HEK293 (cell line): ENCODE data around the gene TTF2.

ENCODE experiments used
- CTCF ChIA-PET: fragments of 350-600 bp; formaldehyde crosslinking; extraction: SDS; loops from one replicate; lab custom pipeline; 2021; ENCODE audit warnings: antibody characterized with exemption; lab: Yijun Ruan, JAX
- POLR2A ChIA-PET: fragments of 300-600 bp; formaldehyde crosslinking; extraction: SDS; loops from one replicate; lab custom pipeline; 2020; ENCODE audit warnings: antibody characterized with exemption, inconsistent platforms; lab: Yijun Ruan, JAX
- H3K27ac ChIP-seq: fragments of 200-500 bp; sonication (Bioruptor generic); 2 replicates; pipeline ENCODE4 v1.5.1; 2014; ENCODE audit warnings: low read depth, low read length, control low read depth, inconsistent platforms; ENCODE audit errors: extremely low read depth
- H3K36me3 ChIP-seq, 2 experiments: fragments of 200-500 bp in 1 of 2; sonication (Bioruptor generic) in 1 of 2; 1 replicate in 1 of 2; 2 replicates in 1 of 2; pipeline ENCODE4 v1.5.1; 2014 to 2017; ENCODE audit warnings: inconsistent platforms in 2 of 2, low read length in 2 of 2; ENCODE audit not compliant: control insufficient read depth in 2 of 2, insufficient read depth in 1 of 2
- H3K4me1 ChIP-seq: fragments of 200-500 bp; sonication (Bioruptor generic); 2 replicates; pipeline ENCODE4 v1.5.1; 2014; ENCODE audit warnings: mild to moderate bottlenecking, low read length, inconsistent platforms; ENCODE audit not compliant: control insufficient read depth, insufficient read depth
- H3K4me3 ChIP-seq: 2 replicates; pipeline ENCODE4 v1.5.1; 2011; ENCODE audit warnings: low read depth, mild to moderate bottlenecking, control low read depth, low read length, moderate library complexity
- H3K9me3 ChIP-seq: fragments of 200-500 bp; sonication (Bioruptor generic); 2 replicates; pipeline ENCODE4 v1.5.1; 2014; ENCODE audit warnings: low read depth, low read length, inconsistent platforms; ENCODE audit not compliant: control insufficient read depth, insufficient read depth
- FEZF1 ChIP-seq: fragments of 450-650 bp; formaldehyde crosslinking; IDR thresholded peaks from 2 replicates; pipeline ENCODE4 v1.5.1; 2016; ENCODE audit warnings: missing biosample characterization, missing genetic modification characterization
- INSM2 ChIP-seq: fragments of 450-650 bp; formaldehyde crosslinking; IDR thresholded peaks from 2 replicates; pipeline ENCODE4 v1.5.1; 2016; ENCODE audit warnings: missing biosample characterization, missing genetic modification characterization
- KLF16 ChIP-seq: fragments of 450-650 bp; formaldehyde crosslinking; IDR thresholded peaks from 2 replicates; pipeline ENCODE4 v1.5.1; 2017; ENCODE audit warnings: missing biosample characterization, missing genetic modification characterization
- KLF7 ChIP-seq: fragments of 450-650 bp; formaldehyde crosslinking; IDR thresholded peaks from 2 replicates; pipeline ENCODE4 v1.5.1; 2016; ENCODE audit warnings: missing biosample characterization, missing genetic modification characterization, borderline replicate concordance
- MYNN ChIP-seq: fragments of 450-650 bp; formaldehyde crosslinking; IDR thresholded peaks from 2 replicates; pipeline ENCODE4 v1.5.1; 2016; ENCODE audit warnings: missing biosample characterization, missing genetic modification characterization, borderline replicate concordance
- REPIN1 ChIP-seq: fragments of 450-650 bp; formaldehyde crosslinking; IDR thresholded peaks from 2 replicates; pipeline ENCODE4 v1.5.1; 2017; ENCODE audit warnings: missing biosample characterization, missing genetic modification characterization, low read depth
- SP3 ChIP-seq: fragments of 450-650 bp; formaldehyde crosslinking; IDR thresholded peaks from 2 replicates; pipeline ENCODE4 v1.5.1; 2016; ENCODE audit warnings: missing biosample characterization, missing genetic modification characterization
- TRIM28 ChIP-seq: IDR thresholded peaks from 2 replicates; pipeline ENCODE4 v1.6.1; 2011; ENCODE audit warnings: low read length, control low read depth, borderline replicate concordance
- ZBTB10 ChIP-seq: fragments of 450-650 bp; formaldehyde crosslinking; IDR thresholded peaks from 2 replicates; pipeline ENCODE4 v1.5.1; 2016; ENCODE audit warnings: missing biosample characterization, missing genetic modification characterization
- ZNF140 ChIP-seq: fragments of 450-650 bp; formaldehyde crosslinking; IDR thresholded peaks from 2 replicates; pipeline ENCODE4 v1.5.1; 2016; ENCODE audit warnings: missing biosample characterization, missing genetic modification characterization
- ZNF184 ChIP-seq: fragments of 450-650 bp; IDR thresholded peaks from 2 replicates; pipeline ENCODE4 v1.5.1; 2018; ENCODE audit warnings: missing biosample characterization, mild to moderate bottlenecking, missing genetic modification characterization
- ZNF335 ChIP-seq: fragments of 450-650 bp; formaldehyde crosslinking; conservative IDR thresholded peaks from 2 replicates; pipeline ENCODE4 v1.5.1; 2016; ENCODE audit warnings: missing biosample characterization, missing genetic modification characterization
- ZNF341 ChIP-seq: fragments of 450-650 bp; formaldehyde crosslinking; IDR thresholded peaks from 2 replicates; pipeline ENCODE4; 2016; ENCODE audit warnings: low read depth, missing biosample characterization, missing genetic modification characterization
- ZNF366 ChIP-seq: fragments of 450-650 bp; formaldehyde crosslinking; conservative IDR thresholded peaks from 2 replicates; pipeline ENCODE4 v1.5.1; 2016; ENCODE audit warnings: missing biosample characterization, missing genetic modification characterization
- ZNF398 ChIP-seq: fragments of 450-650 bp; formaldehyde crosslinking; IDR thresholded peaks from 2 replicates; pipeline ENCODE4 v1.5.1; 2017; ENCODE audit warnings: missing biosample characterization, missing genetic modification characterization
- ZNF510 ChIP-seq: fragments of 450-650 bp; formaldehyde crosslinking; IDR thresholded peaks from 2 replicates; pipeline ENCODE4 v1.5.1; 2018; ENCODE audit warnings: mild to moderate bottlenecking, missing genetic modification characterization, missing biosample characterization; ENCODE audit not compliant: insufficient replicate concordance
- ZNF514 ChIP-seq: fragments of 450-650 bp; formaldehyde crosslinking; IDR thresholded peaks from 2 replicates; pipeline ENCODE4 v1.5.1; 2016; ENCODE audit warnings: missing biosample characterization, missing genetic modification characterization
- ZNF521 ChIP-seq: fragments of 450-650 bp; formaldehyde crosslinking; IDR thresholded peaks from 2 replicates; pipeline ENCODE4 v1.5.1; 2017; ENCODE audit warnings: missing biosample characterization, mild to moderate bottlenecking, missing genetic modification characterization
- ZNF549 ChIP-seq: fragments of 450-650 bp; IDR thresholded peaks from 2 replicates; pipeline ENCODE4 v1.5.1; 2018; ENCODE audit warnings: missing biosample characterization, missing genetic modification characterization, mild to moderate bottlenecking, inconsistent platforms, moderate library complexity
- ZNF561 ChIP-seq: fragments of 450-650 bp; IDR thresholded peaks from 2 replicates; pipeline ENCODE4 v1.5.1; 2018; ENCODE audit warnings: missing biosample characterization, missing genetic modification characterization, borderline replicate concordance
- ZNF660 ChIP-seq: fragments of 450-650 bp; IDR thresholded peaks from 2 replicates; pipeline ENCODE4 v1.5.1; 2018; ENCODE audit warnings: missing biosample characterization, mild to moderate bottlenecking, missing genetic modification characterization
- ZNF768 ChIP-seq: fragments of 450-650 bp; formaldehyde crosslinking; IDR thresholded peaks from 2 replicates; pipeline ENCODE4 v1.5.1; 2018; ENCODE audit warnings: missing biosample characterization, mild to moderate bottlenecking, missing genetic modification characterization
- ZNF791 ChIP-seq: fragments of 450-650 bp; formaldehyde crosslinking; IDR thresholded peaks from 2 replicates; pipeline ENCODE4 v1.5.1; 2016; ENCODE audit warnings: missing biosample characterization, missing genetic modification characterization
- TF ChIP-seq, protein P1 (sequence below): fragments of 450-650 bp; IDR thresholded peaks from 2 replicates; pipeline ENCODE4 v1.5.1; 2018; ENCODE audit warnings: missing biosample characterization, missing genetic modification characterization
- TF ChIP-seq, protein P2 (sequence below): fragments of 450-650 bp; formaldehyde crosslinking; IDR thresholded peaks from 2 replicates; pipeline ENCODE4 v1.5.1; 2016; ENCODE audit warnings: missing biosample characterization, missing genetic modification characterization
- TF ChIP-seq, protein P3 (sequence below): fragments of 450-650 bp; formaldehyde crosslinking; IDR thresholded peaks from 2 replicates; pipeline ENCODE4 v1.5.1; 2017; ENCODE audit warnings: missing biosample characterization, mild to moderate bottlenecking, missing genetic modification characterization, moderate library complexity

TTF2 gene

GRCh38 chr1:117076648-117077047 is 16.5 kb downstream of the TTF2 start:
- Histone ChIP-seq H3K9me3 (no peaks in the 10 kb centered on the region), H3K4me1 (no peaks in the 10 kb centered on the region), H3K36me3 (peaks cover 28 to 88% of the 10 kb centered on the region in 2 experiments), H3K4me3 (no peak overlapping the region)
- CTCF ChIA-PET = interaction anchor here (0.7 kb wide), 1 partner anchor 18 kb away, joined by 3 read pairs; no protein-coding TSS in a partner anchor
- POLR2A ChIA-PET = no interaction called here
- TF ChIP-seq ZNF398 (tag by site-specific recombination) (no peak), ZNF791 (tag by site-specific recombination) (no peak), ZNF660 (tag by site-specific recombination) (no peak), ZNF510 (no peak), ZNF140 (no peak), ZBTB10 (tag by site-specific recombination) (no peak), TRIM28 (no peak), ZNF549 (tag by site-specific recombination) (no peak), ZNF768 (tag by site-specific recombination) (no peak), REPIN1 (no peak), ZNF514 (no peak), FEZF1 (tag by site-specific recombination) (no peak), MYNN (tag by site-specific recombination) (no peak), ZNF341 (tag by site-specific recombination) (no peak), ZNF561 (tag by site-specific recombination) (no peak), ZNF521 (tag by site-specific recombination) (no peak), SP3 (tag by site-specific recombination) (no peak)
- TF ChIP-seq, protein P1, sequence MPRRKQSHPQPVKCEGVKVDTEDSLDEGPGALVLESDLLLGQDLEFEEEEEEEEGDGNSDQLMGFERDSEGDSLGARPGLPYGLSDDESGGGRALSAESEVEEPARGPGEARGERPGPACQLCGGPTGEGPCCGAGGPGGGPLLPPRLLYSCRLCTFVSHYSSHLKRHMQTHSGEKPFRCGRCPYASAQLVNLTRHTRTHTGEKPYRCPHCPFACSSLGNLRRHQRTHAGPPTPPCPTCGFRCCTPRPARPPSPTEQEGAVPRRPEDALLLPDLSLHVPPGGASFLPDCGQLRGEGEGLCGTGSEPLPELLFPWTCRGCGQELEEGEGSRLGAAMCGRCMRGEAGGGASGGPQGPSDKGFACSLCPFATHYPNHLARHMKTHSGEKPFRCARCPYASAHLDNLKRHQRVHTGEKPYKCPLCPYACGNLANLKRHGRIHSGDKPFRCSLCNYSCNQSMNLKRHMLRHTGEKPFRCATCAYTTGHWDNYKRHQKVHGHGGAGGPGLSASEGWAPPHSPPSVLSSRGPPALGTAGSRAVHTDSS (tag by site-specific recombination) = no peak
- TF ChIP-seq, protein P2, sequence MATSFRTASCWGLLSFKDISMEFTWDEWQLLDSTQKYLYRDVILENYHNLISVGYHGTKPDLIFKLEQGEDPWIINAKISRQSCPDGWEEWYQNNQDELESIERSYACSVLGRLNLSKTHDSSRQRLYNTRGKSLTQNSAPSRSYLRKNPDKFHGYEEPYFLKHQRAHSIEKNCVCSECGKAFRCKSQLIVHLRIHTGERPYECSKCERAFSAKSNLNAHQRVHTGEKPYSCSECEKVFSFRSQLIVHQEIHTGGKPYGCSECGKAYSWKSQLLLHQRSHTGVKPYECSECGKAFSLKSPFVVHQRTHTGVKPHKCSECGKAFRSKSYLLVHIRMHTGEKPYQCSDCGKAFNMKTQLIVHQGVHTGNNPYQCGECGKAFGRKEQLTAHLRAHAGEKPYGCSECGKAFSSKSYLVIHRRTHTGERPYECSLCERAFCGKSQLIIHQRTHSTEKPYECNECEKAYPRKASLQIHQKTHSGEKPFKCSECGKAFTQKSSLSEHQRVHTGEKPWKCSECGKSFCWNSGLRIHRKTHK = no peak
- TF ChIP-seq, all 188 proteins: peak for 0
- H3K27ac ChIP-seq = no peak overlapping the region

GRCh38 chr1:117077267-117077666 is 17.1 kb downstream of the TTF2 start:
- CTCF ChIA-PET = interaction anchor here (0.7 kb wide), 1 partner anchor 17 kb away, joined by 3 read pairs; no protein-coding TSS in a partner anchor
- H3K4me1 ChIP-seq = no peaks in the 10 kb centered on the region
- no peak overlapping the region for H3K27ac ChIP-seq
- no peaks in the 10 kb centered on the region for H3K9me3 ChIP-seq
- POLR2A ChIA-PET = no interaction called here
- no peak overlapping the region for H3K4me3 ChIP-seq
- peaks cover 34 to 91% of the 10 kb centered on the region in 2 experiments for H3K36me3 ChIP-seq
- TF ChIP-seq ZNF366 (tag by site-specific recombination) (0 out of 2 replicates have a peak, but pooled peaks have one; percentile 46), KLF7 (tag by site-specific recombination) (no peak), KLF16 (tag by site-specific recombination) (no peak), ZNF184 (tag by site-specific recombination) (peak; percentile 91), MYNN (tag by site-specific recombination) (0 out of 2 replicates have a peak, but pooled peaks have one; percentile 54), ZNF335 (no peak), INSM2 (tag by site-specific recombination) (peak; percentile 67; the same call in 1 of the 2 replicates)
- TF ChIP-seq, protein P3, sequence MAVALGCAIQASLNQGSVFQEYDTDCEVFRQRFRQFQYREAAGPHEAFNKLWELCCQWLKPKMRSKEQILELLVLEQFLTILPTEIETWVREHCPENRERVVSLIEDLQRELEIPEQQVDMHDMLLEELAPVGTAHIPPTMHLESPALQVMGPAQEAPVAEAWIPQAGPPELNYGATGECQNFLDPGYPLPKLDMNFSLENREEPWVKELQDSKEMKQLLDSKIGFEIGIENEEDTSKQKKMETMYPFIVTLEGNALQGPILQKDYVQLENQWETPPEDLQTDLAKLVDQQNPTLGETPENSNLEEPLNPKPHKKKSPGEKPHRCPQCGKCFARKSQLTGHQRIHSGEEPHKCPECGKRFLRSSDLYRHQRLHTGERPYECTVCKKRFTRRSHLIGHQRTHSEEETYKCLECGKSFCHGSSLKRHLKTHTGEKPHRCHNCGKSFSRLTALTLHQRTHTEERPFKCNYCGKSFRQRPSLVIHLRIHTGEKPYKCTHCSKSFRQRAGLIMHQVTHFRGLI (tag by site-specific recombination) = no peak
